ENCODE data around the gene APOBEC3A.
"Not testable (repeated sequence)": the region's sequence is repeated elsewhere in the genome, so short reads cannot be mapped to it uniquely, and the experiment has no call there.

APOBEC3A gene

GRCh38 chr22:38960673-38961072 lies 3.3 kb downstream of the APOBEC3A start:
- FAIRE-seq, result not testable (repeated sequence)

GRCh38 chr22:38963291-38963738 lies 5.9 kb downstream of the APOBEC3A start:
- not testable (repeated sequence) for FAIRE-seq

GRCh38 chr22:38963872-38964271 lies 6.5 kb downstream of the APOBEC3A start:
- no peak for FAIRE-seq

DNA sequence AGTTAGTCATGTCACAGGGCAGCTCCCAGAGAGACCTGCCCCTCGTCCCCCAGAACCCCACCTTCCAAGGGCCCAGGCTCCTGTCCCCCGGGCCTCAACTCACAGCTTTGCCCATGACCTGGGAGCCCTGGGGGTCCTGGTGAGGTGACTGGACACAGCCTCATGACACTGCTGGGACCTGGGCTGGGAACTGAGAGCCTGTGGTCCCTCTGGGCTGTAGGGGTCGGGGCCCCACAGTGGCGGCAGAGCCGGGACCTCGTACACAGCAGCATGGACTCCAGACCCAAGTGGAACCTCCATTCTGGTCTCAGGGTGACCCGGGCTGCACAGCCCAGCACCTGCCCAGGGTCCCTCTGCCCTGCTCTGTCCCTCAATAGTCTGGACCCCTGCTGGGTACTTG lies 6.9 kb downstream of the APOBEC3A start:
- no peak for FAIRE-seq

GRCh38 chr22:38964989-38965388 lies 7.6 kb downstream of the APOBEC3A start:
- FAIRE-seq, result no peak

- no peak for FAIRE-seq
These were observed 8.4 kb downstream of the APOBEC3A start for GRCh38 chr22:38965614-38966379.

DNA sequence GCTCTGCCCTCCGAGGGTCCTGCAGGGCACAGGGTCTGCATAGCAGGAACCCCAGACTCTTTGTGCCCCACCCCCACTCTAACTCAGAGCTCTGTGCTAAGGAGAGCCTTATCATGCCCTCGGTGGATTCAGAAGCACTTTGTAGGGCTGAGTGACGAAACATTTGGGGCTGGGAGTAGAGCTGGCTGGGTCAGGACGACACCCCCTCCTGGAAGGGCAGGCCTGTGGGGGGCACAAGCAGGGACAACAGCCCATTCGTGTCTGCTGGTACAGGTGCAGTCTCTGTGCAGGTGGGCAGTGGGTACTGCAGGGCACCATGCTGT lies 8.9 kb downstream of the APOBEC3A start:
- FAIRE-seq, result no peak

GRCh38 chr22:38966942-38967341 lies 9.5 kb downstream of the APOBEC3A start:
- no peak for FAIRE-seq

DNA sequence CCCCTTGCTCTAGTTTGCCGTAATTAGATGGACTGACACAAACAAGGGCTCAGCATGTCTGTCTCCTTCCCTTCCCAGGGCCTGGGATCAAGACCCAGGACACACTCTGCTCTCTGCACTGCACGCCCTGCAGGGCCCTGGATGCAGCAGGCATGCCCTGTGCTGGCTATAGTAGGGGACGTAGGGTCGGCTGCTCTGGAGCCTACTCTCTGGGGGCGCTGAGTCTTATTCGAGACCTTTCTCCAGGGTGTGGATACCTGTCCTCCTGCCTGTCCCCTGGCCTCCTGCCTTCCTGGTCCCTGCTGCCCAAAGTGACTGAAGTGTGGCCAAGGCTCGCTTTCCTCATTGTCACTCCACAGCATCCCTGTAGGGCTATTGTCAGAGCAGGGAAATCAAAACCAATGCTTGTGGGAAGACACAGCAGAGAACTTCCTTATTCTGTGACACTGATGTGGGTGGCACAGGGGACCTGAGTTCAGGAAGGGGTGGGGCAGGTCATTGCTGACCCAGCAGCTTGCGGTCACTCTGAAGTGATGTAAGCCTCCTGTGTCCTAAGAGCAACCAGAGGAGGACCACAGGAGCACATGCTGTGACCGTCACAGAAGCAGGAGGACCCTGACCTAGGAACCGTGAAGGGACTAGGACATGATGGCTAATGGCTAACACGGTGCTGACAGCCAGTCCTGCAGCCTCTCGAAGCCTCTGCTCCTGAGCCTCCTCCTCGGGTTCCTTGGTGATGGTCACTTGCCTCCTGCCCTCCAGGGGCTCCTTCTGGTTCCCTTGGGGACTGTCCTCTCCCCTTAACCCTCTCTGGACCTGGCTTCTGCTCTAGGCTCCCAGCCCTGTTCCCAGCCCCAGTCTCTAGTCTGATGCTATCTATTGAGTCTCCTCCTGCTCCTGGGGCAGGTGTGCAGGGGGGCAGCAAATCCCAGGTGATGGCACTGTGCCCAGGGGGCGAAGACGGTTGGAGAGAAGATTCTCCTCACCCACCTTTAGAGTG lies 10.3 kb downstream of the APOBEC3A start:
- no peak for FAIRE-seq

DNA sequence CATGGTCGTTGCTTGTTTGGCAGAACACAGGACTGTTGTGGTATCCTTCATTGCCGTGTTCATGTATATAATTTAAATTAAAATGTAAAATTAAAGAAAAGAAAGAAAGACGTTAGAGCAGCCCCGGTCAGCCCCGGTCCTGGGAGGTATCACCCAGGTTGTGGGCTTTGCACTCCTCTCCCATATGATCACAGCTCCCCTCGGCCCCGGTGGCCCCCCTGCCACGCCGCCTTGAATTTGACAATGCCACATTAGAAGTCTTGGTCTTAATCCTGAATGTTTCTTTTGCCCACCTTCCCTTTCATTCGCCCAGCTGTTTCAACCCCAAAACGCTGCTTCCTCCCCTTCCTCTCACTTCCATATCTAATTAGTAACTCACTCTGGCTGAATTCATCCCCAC lies 11.4 kb downstream of the APOBEC3A start:
- FAIRE-seq, result no peak

- no peak for FAIRE-seq
These were observed 13.1 kb downstream of the APOBEC3A start for GRCh38 chr22:38970551-38970950.

GRCh38 chr22:38971202-38971601 lies 13.8 kb downstream of the APOBEC3A start:
- FAIRE-seq, result no peak

DNA sequence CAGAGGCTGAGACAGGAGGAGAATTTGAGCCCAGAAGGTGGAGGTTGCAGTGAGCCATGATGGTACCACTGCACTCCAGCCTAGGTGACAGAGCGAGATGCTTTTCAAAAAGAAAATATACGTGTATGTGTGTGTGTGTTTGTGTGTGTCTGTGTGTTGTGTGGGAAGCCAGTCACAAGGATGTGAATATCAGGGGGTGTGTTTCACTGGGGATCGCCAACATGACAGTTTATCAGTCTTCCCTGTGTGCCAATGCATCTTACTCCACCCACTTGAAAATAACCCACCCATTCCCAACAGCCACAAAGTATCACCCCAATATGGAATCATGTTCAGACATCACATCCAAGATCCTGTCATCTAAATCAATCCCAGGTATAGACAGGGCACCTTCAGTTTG lies 14.4 kb downstream of the APOBEC3A start:
- FAIRE-seq, result no peak

DNA sequence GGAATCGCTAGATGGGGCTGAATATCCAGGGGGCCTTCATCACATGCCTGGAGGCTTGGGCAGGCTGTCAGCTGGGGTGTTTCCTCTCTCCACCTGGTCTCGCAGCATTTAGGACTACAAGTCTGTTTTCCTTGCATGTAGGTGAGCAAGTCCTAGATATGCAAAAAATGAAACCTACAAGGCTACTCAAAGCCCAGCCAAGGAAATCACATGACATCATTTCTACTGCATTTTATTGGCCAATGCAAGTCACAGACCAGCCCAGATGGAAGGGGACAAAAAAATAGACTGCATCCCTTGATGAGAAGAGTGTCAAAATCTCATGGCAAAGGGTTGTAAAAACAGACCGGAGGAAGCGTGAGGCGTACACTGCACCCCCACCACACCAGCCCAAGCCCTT lies 15.1 kb downstream of the APOBEC3A start:
- no peak for FAIRE-seq

DNA sequence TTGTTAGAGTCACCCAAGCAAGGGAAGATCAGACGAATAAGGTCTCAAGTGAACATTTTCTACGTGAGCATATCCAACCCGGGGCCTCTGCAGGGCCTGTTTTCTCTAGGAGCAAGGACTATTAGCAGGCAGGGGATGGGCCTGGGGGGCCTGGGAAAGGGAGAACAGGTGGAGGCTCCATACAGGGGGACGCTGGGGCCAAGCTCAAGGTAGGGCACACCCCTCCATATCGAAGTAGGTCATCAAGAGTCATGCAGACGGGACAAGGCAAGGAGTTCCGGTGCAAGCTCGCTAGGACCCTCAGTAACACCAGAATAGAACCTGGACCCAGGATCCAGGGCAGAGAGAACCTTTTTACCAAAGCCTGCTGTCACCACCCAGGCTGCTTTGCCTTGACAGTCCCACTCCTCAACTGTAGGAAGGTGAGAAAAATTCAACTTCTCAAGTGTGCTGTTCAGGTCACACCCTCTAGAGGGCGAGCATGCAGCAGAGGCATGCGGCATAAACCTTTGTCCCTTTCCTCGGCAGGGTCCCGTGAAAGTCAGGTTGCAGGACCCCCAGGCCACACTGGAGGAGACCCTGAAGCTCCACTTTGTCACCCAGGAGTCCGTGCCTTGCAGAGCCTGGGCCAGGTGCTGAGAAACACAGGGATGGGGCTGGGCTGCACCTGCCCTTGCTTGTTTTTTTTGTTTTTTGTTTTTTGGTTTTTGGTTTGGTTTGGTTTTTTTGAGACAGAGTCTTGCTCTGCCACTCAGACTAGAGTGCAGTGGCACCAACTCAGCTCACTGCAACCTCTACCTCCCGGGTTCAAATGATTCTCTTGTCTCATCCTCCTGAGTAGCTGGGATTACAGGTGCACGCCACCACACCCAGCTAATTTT lies 16.1 kb downstream of the APOBEC3A start:
- FAIRE-seq, result no peak

DNA sequence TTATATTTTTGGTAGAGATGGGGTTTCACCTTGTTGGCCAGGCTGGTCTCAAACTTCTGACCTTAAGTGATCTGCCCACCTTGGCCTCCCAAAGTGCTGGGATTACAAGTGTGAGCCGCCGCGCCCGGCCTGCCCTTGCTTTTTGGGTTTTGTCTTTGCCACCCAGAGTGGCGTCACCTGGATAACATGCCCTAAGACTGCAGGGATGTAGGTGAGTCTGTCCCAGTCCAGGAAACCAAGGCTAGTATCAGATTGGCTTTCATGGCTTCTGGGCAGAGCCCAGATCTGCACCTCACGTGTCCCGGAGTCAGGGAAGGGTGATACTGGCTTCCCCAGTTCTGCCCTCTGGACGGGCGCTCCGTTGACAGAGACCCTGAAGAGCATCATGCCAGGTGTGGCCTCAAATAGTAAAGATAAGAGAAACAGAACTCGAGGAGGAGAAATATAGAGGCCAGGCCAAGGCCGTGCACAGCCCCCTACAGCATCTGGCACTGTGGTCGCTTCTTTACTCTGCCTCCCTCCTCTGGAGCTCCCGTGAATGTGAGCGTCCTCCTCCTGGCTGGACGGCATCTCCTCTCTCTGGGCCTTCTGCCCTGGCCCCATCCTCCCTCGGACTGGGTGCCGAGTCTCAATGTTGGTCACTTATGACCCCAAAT lies 16.9 kb downstream of the APOBEC3A start:
- FAIRE-seq, result no peak

DNA sequence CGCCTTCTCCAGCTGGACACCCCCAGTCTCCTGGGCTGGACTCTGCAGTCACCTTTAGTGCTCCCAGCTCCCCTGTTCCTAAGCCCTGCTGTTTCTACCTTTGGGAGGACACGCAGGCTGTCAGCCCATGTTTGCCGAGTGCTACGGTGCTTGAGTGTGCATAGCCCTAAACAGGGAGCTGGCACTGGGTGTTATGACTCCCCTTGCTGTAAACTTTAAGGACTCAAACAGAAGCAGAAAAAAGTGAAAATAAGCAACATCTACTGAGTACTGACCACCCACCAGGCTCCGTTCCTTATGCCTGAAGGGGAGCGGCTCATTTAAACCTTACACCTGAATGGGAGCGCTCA lies 17.4 kb downstream of the APOBEC3A start:
- FAIRE-seq, result no peak

DNA sequence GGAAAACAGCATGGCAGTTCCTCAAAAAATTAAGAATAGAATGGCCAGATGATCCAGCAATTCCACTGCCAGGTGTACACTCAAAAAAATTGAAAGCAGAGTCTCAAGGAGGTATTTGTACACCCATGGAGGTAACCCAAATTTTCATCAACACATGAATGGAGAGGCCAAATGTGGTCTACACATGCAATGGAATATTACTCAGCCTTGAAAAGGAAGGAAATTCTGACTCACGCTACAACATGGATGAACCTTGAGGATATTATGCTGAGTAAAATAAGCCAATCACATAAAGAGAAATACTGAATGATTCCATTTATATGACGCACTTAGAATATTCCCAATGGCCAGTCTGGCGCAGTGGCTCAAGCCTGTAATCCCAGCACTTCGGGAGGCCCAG lies 19.9 kb downstream of the APOBEC3A start:
- not testable (repeated sequence) for FAIRE-seq

GRCh38 chr22:38980587-38980986 lies 23.2 kb downstream of the APOBEC3A start:
- FAIRE-seq, result peak; percentile 72

GRCh38 chr22:38981005-38981991 lies 23.9 kb downstream of the APOBEC3A start:
- FAIRE-seq, result peak; percentile 93

Data from A204.1 (cell line).